ENCODE measurements around the gene REC114. TPM values are rescaled to one million over a fixed set of nuclear protein-coding genes. Genes with fewer than 3 reads are reported as not detected.

Gene REC114
- total and polyA plus RNA-seq, 10 of the 15 experiments (the other 5 are each of a cell fraction or from before 2014, with no cell fraction given), result not detected

GRCh38 chr15:73504885-73505284 lies 61.9 kb downstream of the REC114 start:
- ChIA-PET RAD21 (ENCODE audit: unreplicated experiment) (no interaction called here), POLR2A (no interaction called here), CTCF (no interaction called here), SMC1A (ENCODE audit: uncharacterized antibody, unreplicated experiment) (interaction anchor here (1.5 kb wide), 1 partner anchor 9 kb away, joined by 3 read pairs; no protein-coding TSS in a partner anchor)
- in situ Hi-C loops (cut with MboI) (no loop called here), intact Hi-C loops (cut with micrococcal nuclease; ENCODE audit: unreplicated experiment) (no loop called here)
- BruUV-seq (replicated peaks), result no TSS peak
- Histone ChIP-seq H3K4me2 (ENCODE audit: control insufficient read depth, insufficient read depth) (no peak overlapping the region), H3K27ac (ENCODE audit: control insufficient read depth, insufficient read depth) (no peak overlapping the region), H3K4me3 (no peak overlapping the region), H3K27me3 (replicated peaks in 1 of 2; ENCODE audit: control insufficient read depth in 2 of 2, insufficient read depth in 2 of 2, low read length in 1 of 2) (no peaks in the 10 kb centered on the region; a peak in 1 of 4 replicates), H2AFZ (ENCODE audit: control insufficient read depth, low read depth, low read length) (no peak overlapping the region), H3K9ac (ENCODE audit: control insufficient read depth, insufficient read depth, low read length) (no peak overlapping the region), H3K9me3 (replicated peaks; ENCODE audit: control insufficient read depth, insufficient read depth, low read length) (no peaks in the 10 kb centered on the region), H3K79me2 (ENCODE audit: control insufficient read depth, insufficient read depth, low read length) (no peaks in the 10 kb centered on the region), H3K36me3 (ENCODE audit: control insufficient read depth in 2 of 2, insufficient read depth in 2 of 2, low read length in 1 of 2) (no peaks in the 10 kb centered on the region), H3K4me1 (ENCODE audit: control insufficient read depth, insufficient read depth, low read length) (no peaks in the 10 kb centered on the region), H4K20me1 (ENCODE audit: control insufficient read depth, insufficient read depth) (no peaks in the 10 kb centered on the region)
- no peak for TF ChIP-seq YY1 (IDR thresholded peaks at IDR 0.05; ENCODE audit: low read depth, low read length)
- TF ChIP-seq BCL3 (IDR thresholded peaks at IDR 0.05; ENCODE audit: borderline replicate concordance, insufficient read depth, low read depth, low read length, poor library complexity, severe bottlenecking), result no peak
- no peak for TF ChIP-seq HSF1 (IDR thresholded peaks at IDR 0.05; ENCODE audit: low read depth, low read length)
- TF ChIP-seq EGR1 (IDR thresholded peaks at IDR 0.05; ENCODE audit: borderline replicate concordance in 1 of 2, low read depth in 2 of 2, low read length in 2 of 2), result no peak
- TF ChIP-seq CHD4 (IDR thresholded peaks at IDR 0.05), result no peak
- no peak for TF ChIP-seq ATF2 (IDR thresholded peaks at IDR 0.05; ENCODE audit: low read length)
- TF ChIP-seq CBX5 (IDR thresholded peaks at IDR 0.05; ENCODE audit: low read depth), result no peak
- no peak for TF ChIP-seq NR2F1 (conservative IDR thresholded peaks at IDR 0.05)
- no peak for TF ChIP-seq SRF (IDR thresholded peaks at IDR 0.05; ENCODE audit: low read depth in 2 of 2, low read length in 2 of 2)
- TF ChIP-seq CBX3 (IDR thresholded peaks at IDR 0.05; ENCODE audit: borderline replicate concordance, low read depth), result no peak
- TF ChIP-seq ZNF24 (IDR thresholded peaks at IDR 0.05), result no peak
- no peak for TF ChIP-seq FOXM1 (IDR thresholded peaks at IDR 0.05; ENCODE audit: low read depth, low read length)
- no peak for TF ChIP-seq LARP7 (IDR thresholded peaks at IDR 0.05)
- no peak for TF ChIP-seq IKZF1 (conservative IDR thresholded peaks at IDR 0.05)
- TF ChIP-seq, protein P1, sequence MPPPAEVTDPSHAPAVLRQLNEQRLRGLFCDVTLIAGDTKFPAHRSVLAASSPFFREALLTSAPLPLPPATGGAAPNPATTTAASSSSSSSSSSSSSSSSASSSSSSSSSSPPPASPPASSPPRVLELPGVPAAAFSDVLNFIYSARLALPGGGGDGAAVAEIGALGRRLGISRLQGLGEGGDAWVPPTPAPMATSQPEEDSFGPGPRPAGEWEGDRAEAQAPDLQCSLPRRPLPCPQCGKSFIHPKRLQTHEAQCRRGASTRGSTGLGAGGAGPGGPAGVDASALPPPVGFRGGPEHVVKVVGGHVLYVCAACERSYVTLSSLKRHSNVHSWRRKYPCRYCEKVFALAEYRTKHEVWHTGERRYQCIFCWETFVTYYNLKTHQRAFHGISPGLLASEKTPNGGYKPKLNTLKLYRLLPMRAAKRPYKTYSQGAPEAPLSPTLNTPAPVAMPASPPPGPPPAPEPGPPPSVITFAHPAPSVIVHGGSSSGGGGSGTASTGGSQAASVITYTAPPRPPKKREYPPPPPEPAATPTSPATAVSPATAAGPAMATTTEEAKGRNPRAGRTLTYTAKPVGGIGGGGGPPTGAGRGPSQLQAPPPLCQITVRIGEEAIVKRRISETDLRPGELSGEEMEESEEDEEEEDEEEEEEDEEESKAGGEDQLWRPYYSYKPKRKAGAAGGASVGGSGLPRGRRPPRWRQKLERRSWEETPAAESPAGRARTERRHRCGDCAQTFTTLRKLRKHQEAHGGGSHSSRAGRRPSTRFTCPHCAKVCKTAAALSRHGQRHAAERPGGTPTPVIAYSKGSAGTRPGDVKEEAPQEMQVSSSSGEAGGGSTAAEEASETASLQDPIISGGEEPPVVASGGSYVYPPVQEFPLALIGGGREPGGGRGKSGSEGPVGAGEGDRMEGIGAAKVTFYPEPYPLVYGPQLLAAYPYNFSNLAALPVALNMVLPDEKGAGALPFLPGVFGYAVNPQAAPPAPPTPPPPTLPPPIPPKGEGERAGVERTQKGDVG (CRISPR knock-in tag; IDR thresholded peaks at IDR 0.05), result no peak
- no peak for TF ChIP-seq ATF3 (IDR thresholded peaks at IDR 0.05; ENCODE audit: borderline replicate concordance, extremely low read depth, low read depth, low read length)
- no peak for TF ChIP-seq HCFC1 (IDR thresholded peaks at IDR 0.05; ENCODE audit: low read length)
- ATAC-seq (no peak), DNase-seq (ENCODE audit: low read depth, low spot score) (no peak), FAIRE-seq (no peak)

Measured in GM12878 (cell line).